HG03060 (cell line): ENCODE measurements around the gene OR6K6.

Source experiments
- ATAC-seq: cut with Tn5 transposase; IDR thresholded peaks from one replicate; pipeline ENCODE4 v1.9.1; 2021; ENCODE audit warnings: low read depth, moderate number of reproducible peaks; ENCODE audit not compliant: unreplicated experiment

OR6K6 gene, protein sequence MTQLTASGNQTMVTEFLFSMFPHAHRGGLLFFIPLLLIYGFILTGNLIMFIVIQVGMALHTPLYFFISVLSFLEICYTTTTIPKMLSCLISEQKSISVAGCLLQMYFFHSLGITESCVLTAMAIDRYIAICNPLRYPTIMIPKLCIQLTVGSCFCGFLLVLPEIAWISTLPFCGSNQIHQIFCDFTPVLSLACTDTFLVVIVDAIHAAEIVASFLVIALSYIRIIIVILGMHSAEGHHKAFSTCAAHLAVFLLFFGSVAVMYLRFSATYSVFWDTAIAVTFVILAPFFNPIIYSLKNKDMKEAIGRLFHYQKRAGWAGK

DNA sequence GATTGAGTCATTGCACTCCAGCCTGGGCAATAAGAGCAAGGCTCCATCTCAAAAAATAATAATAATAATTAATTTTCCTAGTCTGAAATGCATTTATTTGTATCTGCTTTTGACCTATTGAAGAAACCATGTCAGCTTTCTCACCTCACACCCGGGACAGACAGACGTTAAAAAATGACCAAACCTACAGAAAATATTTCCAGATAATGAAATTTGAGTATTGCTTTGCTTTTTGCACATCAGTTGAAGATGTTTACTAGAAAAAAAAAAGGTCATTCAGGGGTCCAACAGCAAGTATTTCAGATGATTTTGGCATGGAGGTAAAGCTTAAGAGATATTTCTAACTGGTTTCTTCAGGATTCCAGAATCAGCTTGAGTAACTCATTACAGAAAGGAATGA, at the start of gene OR6K6:
TSS of gene OR6K6 (plus strand) at position 301 of the 400 bp plus-strand sequence. CDS start 168 bp downstream, outside the sequence.
- no peak for ATAC-seq

DNA sequence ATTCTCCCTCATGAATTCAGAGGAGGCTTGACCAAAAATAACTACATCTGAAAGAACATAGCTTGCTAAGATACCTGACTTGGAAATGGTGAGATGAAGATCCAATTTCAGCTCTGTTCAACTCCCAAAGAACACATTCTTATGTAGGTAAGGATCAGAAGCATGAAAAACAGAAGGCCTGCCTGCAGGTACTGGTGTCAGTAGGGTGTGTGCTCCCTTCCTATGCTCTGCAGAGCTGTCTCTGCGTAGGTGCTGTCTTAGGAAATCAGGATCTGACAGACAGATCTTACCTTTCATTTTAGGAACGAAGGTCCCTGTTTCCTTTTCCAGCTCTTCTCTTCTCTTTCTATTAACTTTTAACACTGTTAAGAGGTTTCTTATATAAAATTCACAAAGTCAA, 48.4 kb upstream of the OR6K6 start:
- no peak for ATAC-seq

DNA sequence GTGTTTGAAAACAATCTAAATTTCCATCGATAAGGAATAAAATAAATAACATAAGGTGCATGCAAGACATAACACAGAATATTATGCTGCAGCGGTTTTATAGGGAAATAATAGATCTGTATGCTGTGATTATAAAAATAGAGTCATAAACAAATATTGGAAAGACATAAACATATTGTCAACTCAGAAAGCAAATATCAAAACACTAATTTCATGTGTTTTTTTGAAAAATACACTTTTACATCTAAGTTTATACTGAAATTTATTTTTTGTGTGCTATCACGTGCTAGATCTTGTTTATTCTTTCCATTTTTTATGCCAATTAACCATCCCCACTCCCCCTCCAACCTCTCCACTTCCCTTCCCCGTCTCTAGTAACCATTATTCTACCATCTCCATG, 43.4 kb upstream of the OR6K6 start:
- no peak for ATAC-seq

DNA sequence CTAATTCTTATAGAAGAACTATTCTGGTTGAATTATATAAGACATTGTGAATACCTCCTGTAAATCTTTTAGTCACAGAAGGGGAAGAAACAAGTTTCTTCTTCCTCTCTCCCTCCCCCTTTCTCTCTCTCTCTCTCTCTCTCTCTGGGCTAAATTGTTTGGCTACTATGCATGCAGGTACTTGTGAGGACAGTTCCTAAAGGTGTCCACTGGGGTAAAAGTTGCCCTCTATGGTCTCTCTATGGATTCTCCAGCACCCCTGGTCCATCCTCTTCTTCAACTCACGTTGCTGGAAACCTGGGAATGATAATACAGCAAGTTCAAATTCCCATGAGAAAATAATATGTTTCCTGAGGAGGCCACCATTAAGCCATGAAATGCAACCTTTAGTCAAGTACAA, 39.8 kb upstream of the OR6K6 start:
- ATAC-seq: no peak

DNA sequence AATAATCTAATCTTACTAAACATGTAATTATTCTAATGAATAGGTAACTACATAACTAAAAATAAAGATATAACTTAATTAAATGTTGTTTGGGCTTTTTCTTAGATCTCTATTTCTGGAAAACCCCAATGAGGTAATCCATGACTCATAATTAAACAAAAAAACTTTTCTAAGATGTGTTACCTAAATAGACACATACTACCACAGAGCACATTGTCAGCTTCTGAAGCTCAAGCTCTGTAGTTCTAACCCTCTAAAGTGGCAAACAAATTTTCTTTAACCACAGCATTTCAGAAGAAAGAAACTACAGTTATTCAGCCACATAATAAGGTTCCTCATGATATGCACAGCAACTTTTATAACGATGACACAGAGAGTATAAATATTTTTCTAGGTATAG, 38.2 kb upstream of the OR6K6 start:
- ATAC-seq: no peak

DNA sequence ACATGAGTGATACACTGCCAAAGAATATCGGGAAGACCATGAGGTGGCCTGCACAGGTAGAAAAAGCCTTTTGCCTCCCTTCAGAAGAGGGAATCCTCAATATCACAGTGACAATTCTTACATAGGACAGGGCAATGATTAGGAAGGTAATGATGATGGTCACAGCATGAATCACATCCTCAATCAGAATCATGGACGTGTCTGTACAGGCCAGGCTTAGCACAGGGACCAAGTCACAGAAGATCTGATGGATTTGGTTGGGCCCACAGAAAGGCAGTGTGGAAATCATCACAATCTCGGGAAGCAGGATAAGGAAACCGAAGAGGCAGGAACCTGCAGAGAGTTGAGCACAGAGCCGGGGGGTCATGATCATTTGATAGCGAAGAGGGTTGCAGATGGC, 37.2 kb upstream of the OR6K6 start:
- ATAC-seq: no peak

DNA sequence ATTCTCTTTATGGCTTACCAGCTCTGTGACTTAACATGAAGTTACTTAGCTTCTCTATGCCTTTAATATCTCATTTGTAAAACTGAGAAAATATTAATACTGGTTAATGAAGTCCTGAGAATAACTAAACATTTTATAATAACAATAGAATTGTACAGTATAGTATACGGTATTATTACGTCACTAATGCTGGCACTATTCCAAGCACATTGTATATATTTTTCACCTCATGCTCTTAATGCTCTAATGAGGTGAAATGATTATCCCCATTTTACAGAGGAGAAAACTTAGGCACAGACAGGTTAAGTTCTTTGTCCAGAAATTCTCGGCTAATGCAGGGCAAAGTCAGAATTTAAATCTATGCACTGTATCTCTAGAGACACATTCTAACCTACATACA, 34.9 kb upstream of the OR6K6 start:
- ATAC-seq: no peak

DNA sequence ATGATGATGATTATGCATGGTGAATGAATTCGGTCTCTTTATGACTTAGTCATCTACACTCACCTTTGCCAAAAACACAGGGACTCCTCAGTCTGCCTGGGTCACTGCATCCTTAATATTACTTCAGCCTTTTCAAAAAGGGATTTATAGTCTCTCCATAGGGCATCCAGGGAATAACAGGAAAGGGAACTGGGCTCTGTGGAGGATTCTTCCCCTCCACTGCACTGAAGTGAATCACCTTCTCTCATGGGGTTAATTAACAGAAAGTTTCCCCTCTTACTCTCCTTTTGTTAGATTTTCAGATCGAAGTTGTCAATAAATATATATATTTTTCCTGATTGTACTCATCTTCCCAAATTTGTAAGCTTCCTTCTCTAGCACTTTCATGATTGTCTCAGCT, 33.9 kb upstream of the OR6K6 start, which contains the start of gene OR6K3:
TSS of gene OR6K3 (minus strand) at position 101 of the 400 bp plus-strand sequence. CDS start 2,605 bp downstream, outside the sequence.
- ATAC-seq: no peak

DNA sequence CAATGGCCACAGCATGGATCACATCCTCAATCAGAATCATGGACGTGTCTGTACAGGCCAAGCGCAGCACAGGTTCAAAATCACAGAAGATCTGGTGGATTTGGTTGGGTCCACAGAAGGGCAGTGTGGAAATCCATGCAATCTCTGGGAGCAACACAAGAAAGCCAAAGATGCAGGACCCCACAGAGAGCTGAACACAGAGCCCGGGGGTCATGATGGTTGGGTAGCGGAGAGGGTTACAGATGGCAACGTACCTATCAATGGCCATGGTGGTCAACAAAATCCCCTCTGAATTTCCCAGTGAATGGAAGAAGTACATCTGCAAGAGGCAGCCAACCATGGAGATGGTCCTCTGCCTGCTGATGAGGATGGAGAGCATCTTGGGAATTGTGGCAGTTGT, 30.1 kb upstream of the OR6K6 start:
- ATAC-seq: no peak

DNA sequence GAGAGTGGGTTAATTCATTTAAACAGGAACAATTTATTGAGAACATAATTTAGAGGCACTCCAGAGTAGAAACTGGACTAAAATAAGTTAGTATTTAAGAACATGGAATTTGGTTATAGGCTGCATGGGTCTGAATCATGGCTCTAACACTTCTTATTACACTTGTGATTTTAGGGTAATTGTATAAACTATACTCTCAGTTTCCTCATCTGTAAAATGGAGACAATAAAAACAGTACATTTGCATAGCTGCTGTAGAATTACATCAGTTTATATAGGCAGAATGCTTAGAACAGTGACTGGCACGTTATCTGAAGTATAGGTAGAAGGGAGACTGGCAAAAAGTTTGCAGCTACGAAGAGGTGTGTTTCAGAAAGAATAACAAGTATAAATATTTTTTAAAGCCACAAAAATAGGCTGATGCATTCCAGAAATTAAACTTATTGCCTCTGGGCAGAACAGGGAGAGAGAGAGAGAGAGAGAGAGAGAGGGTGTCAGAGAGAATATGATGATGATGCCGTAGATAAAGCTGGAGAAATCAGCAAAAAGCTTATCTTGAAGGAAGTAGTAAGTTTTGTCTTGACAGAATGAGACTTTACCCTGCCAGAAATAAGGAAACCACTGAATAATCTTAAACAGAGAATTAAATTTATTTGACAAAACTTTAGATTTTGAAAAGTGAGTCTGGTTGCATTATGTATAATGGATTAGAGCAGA, 25.9 kb upstream of the OR6K6 start:
- ATAC-seq: no peak

DNA sequence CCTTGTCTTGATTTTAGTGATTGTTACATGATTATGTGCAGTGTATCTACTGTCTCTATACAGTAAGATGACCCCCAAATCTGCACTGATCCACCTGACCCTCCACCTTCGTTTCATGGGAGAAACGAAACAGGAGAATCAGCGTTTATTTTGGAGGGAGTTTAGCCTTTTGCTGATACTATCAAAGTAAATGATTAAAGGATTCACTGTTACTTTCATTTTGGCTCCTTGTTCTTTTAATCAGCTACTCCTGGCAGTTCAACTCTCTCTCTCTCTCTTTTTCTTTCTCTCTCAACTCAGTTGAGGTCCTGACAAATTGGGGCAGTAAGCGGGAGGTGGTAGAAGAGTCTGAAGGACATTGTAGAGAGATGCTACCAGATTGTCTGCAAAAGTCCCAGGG, 24.1 kb upstream of the OR6K6 start:
- no peak for ATAC-seq

DNA sequence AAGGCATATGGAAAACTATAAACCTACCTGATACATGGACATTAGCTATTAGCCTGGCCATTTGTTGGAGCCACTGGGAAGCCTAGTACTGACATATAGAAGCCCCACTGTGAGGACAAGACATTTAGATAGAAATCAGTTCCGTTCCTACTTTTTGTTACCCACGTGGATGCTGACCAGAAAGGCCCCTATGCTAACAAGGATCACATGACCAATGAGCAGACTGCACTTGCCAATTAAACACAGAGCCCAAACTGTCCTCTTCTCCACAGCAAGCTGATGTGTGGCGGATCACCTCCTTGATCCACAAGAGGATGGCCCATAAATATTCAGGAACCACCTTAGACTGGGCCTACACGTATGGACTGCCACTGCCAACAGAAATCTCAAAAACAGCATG, 22.8 kb upstream of the OR6K6 start:
- ATAC-seq: no peak

DNA sequence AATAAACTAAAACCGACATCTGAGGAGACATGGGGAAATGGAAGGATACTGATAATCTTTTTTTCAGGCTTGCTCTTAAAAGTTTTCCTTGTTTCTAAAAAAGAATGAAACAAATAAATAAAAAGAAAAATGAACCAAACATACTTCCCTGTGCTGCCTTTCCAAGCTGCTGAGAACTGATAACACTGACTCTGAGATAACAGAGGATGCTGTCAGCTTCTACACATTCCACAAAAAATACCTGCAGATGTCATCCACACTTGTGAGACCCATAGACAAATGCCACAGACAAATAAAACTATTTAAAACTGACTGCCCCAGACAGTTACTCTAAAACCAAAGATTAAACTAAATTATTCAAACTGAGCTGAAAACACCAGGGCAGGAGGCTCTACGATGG, 22.0 kb upstream of the OR6K6 start:
- no peak for ATAC-seq

DNA sequence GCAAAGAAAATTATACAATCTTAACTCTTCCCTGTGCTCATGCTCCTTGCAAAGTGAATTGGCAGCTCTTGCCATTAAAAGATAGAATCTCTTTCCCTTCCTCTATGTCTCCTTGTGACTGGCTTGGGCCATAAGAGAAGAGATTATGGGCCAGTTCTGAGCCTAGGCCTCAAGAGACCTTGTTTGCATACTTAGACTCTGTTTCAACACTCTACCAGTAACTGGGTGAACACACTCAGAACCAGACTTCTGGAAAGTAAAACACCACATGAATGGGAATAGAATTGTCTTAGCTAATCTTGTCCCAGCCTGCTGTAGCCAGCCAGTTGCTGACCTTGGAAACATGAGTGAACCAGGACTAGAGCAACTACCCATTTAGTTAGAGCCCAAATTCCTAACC, 18.7 kb upstream of the OR6K6 start:
- no peak for ATAC-seq

DNA sequence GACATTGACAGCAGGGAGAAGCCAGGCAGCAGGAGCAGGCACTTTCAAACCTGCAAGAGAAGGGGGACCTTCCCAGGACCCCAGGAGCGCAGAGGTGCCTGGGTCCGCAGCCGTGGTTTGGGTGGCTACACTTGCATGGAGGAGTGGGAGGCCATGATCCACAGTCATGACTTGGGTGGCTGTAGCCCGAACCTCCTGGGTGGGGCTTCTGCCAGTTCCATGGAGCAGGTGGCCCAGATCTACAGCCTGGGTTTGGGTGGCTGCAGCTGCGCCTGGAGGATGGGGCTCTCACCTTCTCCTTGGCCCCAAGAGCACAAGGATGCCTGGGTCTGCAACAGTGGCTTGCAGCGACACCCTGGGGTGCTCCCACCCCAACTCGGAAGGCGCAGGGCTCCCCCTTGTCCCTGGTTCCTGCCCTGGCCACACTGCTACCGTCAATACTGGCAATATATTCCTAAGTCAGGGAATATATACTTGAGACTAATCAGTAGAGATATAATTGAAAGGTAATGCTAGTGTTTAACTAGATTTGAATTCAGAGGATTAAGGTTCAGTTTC, 2.3 kb upstream of the OR6K6 start:
- no peak for ATAC-seq

DNA sequence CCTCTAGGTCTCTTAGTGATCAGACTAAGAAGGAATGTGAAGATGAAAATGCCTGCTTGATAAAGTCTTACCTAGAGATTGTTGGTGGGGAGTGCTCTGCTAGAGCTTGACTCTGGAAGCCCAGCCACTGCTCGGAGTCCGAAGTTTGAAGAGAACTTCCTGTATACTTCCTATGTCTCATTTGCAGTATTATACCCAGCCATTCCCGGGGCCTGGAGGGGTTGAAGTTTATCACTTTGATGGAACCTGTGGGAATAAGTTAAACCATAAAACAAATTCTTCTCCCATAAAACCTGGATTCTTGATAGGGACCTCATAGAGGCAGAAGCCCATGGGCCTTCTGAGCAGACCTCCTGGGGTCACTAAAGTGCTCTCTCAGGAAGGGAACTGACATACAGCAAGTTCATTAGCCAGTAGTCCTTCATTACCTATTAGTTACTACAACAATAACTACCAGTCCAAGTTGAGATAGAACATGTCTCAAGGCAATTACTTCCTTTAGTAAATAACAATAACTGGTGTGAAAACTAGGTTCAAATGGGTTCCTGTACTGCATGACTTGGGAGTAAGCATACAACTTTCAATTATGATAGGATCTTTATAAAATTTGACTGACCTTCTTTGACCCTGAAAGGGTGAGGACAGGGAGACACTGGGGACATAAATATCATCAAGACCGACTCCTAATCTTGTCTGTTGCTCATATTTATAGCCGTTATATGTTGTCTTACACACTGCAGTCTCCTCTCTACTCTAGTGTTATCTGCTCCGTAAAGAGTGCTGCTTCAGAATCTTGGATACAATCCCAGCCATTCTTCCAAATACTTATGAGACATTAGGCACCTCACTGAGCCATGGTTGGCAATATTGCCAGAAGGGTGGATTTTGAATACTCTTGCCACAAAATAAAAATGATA, 17.7 kb downstream of the OR6K6 start, which contains the start of gene OR6N1:
TSS of gene OR6N1 (minus strand) at position 246 of the 917 bp plus-strand sequence. CDS start 5,513 bp downstream, outside the sequence.
- ATAC-seq: no peak

DNA sequence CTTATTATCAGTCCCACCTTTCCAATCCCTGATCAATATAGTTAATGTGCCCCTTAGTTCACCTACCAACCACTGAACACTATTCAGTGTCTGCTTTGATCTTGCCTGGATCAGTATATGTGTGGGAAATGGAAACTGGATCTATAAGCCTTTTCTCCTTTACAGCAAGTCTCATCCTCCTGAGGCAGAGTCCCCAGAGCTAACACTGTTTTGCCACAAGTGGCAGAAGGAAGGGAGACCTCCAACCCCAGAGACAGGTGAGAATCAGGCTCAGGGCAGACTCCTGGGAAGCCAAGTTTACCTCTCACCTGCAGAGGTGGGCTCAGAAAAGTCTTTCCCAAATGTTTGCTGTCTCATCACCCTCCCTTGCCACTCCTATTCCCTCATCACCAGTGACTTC, 26.6 kb downstream of the OR6K6 start, which contains the start of gene OR6N2:
TSS of gene OR6N2 (minus strand) at position 101 of the 400 bp plus-strand sequence. CDS start 3,569 bp downstream, outside the sequence.
- no peak for ATAC-seq

DNA sequence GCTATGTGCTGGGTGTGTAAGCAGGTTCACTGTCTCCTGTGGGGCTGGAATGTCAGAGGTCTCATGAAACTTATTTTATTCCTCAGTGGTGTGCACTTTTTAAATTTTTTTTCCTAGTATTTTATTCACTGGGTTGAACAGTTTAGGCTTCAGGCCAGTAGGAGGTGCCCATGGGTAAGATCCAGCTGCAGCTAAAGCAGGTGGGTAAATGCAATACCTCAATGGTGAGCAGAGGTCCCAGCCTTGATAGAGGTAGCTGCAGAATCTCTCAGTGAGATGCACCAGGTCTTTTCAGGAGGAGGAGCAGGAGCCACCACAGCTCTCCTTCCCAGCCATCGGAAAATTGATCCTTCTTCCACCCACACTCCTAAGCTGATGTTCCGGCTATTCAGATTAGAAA, 39.1 kb downstream of the OR6K6 start:
- no peak for ATAC-seq

DNA sequence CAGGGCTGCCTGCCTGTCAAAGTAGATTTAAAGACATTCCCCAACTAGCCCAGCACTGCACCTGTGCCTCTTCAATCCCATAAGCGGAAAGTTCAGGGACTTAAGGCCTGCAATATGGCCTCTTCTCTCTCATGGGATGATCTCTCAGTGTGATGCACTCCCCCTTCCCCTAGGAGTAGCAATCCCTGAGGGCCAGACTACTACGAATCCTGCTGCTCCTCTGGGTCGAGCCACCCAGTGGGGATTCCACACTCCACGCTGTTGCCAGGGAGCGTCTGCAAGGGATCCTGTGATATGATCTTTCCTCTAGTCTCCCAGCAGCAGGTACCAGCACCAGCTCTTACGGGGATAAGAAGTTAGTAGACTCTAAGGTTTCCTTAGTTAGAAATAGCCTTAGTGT, 39.7 kb downstream of the OR6K6 start:
- ATAC-seq: no peak

DNA sequence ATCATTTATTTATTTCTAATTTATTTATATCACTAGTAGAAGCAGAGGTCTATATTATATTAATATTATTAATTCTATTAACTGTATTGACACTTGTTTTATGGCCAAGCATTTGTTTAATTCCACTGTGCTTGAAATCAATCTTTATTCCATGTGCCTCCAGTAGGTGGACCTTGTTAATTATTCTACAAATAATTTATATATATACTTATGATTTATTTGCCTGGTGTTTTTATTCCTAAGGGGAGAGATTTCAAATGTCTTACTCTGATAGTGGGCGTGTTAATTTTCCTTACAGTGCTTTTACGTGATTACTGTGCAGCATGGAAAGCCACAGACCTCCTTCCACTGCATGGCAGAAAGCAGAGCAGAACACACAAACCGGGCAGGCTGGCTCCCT, 44.0 kb downstream of the OR6K6 start:
- no peak for ATAC-seq
